ENCODE measurements around the gene PPP2CA. TPM values are rescaled to one million over a fixed set of nuclear protein-coding genes. Genes with fewer than 3 reads are reported as not detected.

PPP2CA gene
- total and polyA plus RNA-seq, 4 donors: 32.2 to 117 (median 104) TPM

GRCh38 chr5:134171972-134172371 lies 53.9 kb downstream of the PPP2CA start:
- no peak for ATAC-seq (ENCODE audit: insufficient read depth, low FRiP score)
- H3K36me3 ChIP-seq (ENCODE audit: control insufficient read depth in 4 of 4, insufficient read depth in 4 of 4, low read length in 4 of 4): peaks cover 11 to 40% (median 26%) of the 10 kb centered on the region in 4 donors
- H3K9ac ChIP-seq (ENCODE audit: insufficient read depth in 1 of 2, low read length in 2 of 2): no peak overlapping the region
- no peak for DNase-seq
- H3K9me3 ChIP-seq (ENCODE audit: control insufficient read depth in 4 of 4, insufficient read depth in 3 of 4, low read length in 3 of 4): no peaks in the 10 kb centered on the region
- H3K4me1 ChIP-seq (ENCODE audit: control insufficient read depth in 5 of 5, insufficient read depth in 5 of 5, low read length in 5 of 5): peaks cover 4 to 16% (median 11%) of the 10 kb centered on the region in 5 donors
- TF ChIP-seq CTCF (IDR thresholded peaks at IDR 0.05; ENCODE audit: control extremely low read depth, extremely low read depth): no peak
- H3K27me3 ChIP-seq (ENCODE audit: control insufficient read depth in 3 of 3, insufficient read depth in 3 of 3, low read length in 2 of 3): no peaks in the 10 kb centered on the region
- no peak overlapping the region for H3K4me3 ChIP-seq
- WGBS, 2 donors: 92 to 93% methylated on average over 4 of the region's 4 CpGs
- H3K27ac ChIP-seq (ENCODE audit: low read depth in 1 of 2, low read length in 1 of 2): no peak overlapping the region

GRCh38 chr5:134162592-134162991 lies 63.3 kb downstream of the PPP2CA start:
- 96% methylated on average over 5 of the region's 5 CpGs for WGBS, 2 donors
- ATAC-seq (ENCODE audit: insufficient read depth, low FRiP score) (no peak), DNase-seq (no peak)
- H3K27ac ChIP-seq (ENCODE audit: low read depth in 1 of 2, low read length in 1 of 2): no peak overlapping the region
- H3K27me3 ChIP-seq (ENCODE audit: control insufficient read depth in 3 of 3, insufficient read depth in 3 of 3, low read length in 2 of 3): no peaks in the 10 kb centered on the region
- no peak overlapping the region for H3K4me3 ChIP-seq
- no peak overlapping the region for H3K9ac ChIP-seq (ENCODE audit: insufficient read depth in 1 of 2, low read length in 2 of 2)
- peaks cover 18 to 56% (median 33%) of the 10 kb centered on the region in 4 donors for H3K36me3 ChIP-seq (ENCODE audit: control insufficient read depth in 4 of 4, insufficient read depth in 4 of 4, low read length in 4 of 4)
- H3K4me1 ChIP-seq (ENCODE audit: control insufficient read depth in 5 of 5, insufficient read depth in 5 of 5, low read length in 5 of 5): peaks cover 0 to 2% (median 0%) of the 10 kb centered on the region in 5 donors
- no peak for TF ChIP-seq CTCF (IDR thresholded peaks at IDR 0.05; ENCODE audit: control extremely low read depth, extremely low read depth)
- peaks cover 0 to 5% (median 2%) of the 10 kb centered on the region in 4 donors for H3K9me3 ChIP-seq (ENCODE audit: control insufficient read depth in 4 of 4, insufficient read depth in 3 of 4, low read length in 3 of 4)

- peaks cover 21 to 53% (median 33%) of the 10 kb centered on the region in 4 donors for H3K36me3 ChIP-seq (ENCODE audit: control insufficient read depth in 4 of 4, insufficient read depth in 4 of 4, low read length in 4 of 4)
- peaks cover 0 to 2% (median 0%) of the 10 kb centered on the region in 5 donors for H3K4me1 ChIP-seq (ENCODE audit: control insufficient read depth in 5 of 5, insufficient read depth in 5 of 5, low read length in 5 of 5)
- no peak for TF ChIP-seq CTCF (IDR thresholded peaks at IDR 0.05; ENCODE audit: control extremely low read depth, extremely low read depth)
- DNase-seq (no peak), ATAC-seq (ENCODE audit: insufficient read depth, low FRiP score) (no peak)
- 95 to 97% methylated on average over 6 of the region's 6 CpGs for WGBS, 2 donors
- H3K9me3 ChIP-seq (ENCODE audit: control insufficient read depth in 4 of 4, insufficient read depth in 3 of 4, low read length in 3 of 4): peaks cover 0 to 5% (median 2%) of the 10 kb centered on the region in 4 donors
- no peak overlapping the region for H3K27ac ChIP-seq (ENCODE audit: low read depth in 1 of 2, low read length in 1 of 2)
- no peaks in the 10 kb centered on the region for H3K27me3 ChIP-seq (ENCODE audit: control insufficient read depth in 3 of 3, insufficient read depth in 3 of 3, low read length in 2 of 3)
- H3K4me3 ChIP-seq: no peak overlapping the region
- no peak overlapping the region for H3K9ac ChIP-seq (ENCODE audit: insufficient read depth in 1 of 2, low read length in 2 of 2)
These were observed 64.1 kb downstream of the PPP2CA start for GRCh38 chr5:134161513-134162395.
